ENCODE results near the gene OR13D1. TPM values are rescaled to one million over a fixed set of nuclear protein-coding genes. Genes with fewer than 3 reads are reported as not detected.

The OR13D1 gene
- total RNA-seq, 2 donors from 2014 or later, result not detected

Other genes starting within 250 kb of the OR13D1 start
- gene OR13F1, start 190.3 kb upstream of the OR13D1 start, total RNA-seq, result not detected
- gene OR13C4, start 167.3 kb upstream of the OR13D1 start, total RNA-seq, result not detected
- gene OR13C3, start 157.7 kb upstream of the OR13D1 start, total RNA-seq, result not detected
- not detected for gene OR13C8, start 125.3 kb upstream of the OR13D1 start, total RNA-seq
- gene OR13C5, start 95.1 kb upstream of the OR13D1 start, total RNA-seq, result not detected
- not detected for gene OR13C2, start 88.9 kb upstream of the OR13D1 start, total RNA-seq
- gene OR13C9, start 76.3 kb upstream of the OR13D1 start, total RNA-seq, result not detected
- gene NIPSNAP3A, start 53.2 kb downstream of the OR13D1 start, total RNA-seq, result 1 to 10 TPM; 9.2 to 9.9 TPM
- gene NIPSNAP3B, start 69.6 kb downstream of the OR13D1 start, total RNA-seq, result 1 to 10 TPM in 1 of 2 donors, under 1 TPM in 1; 0.49 to 2.3 TPM
- gene ABCA1, start 233.6 kb downstream of the OR13D1 start, total RNA-seq, result 10 to 100 TPM; 12.4 to 19.5 TPM